Mammary epithelial cell (primary cell): Measurements from ENCODE around the gene OLAH.

Experiments
- EZH2 ChIP-seq: IDR thresholded peaks from 2 replicates; pipeline ENCODE4 v1.6.1; 2012; ENCODE audit warnings: low read length, inconsistent platforms, borderline replicate concordance
- TF ChIP-seq, protein P1 (sequence below), 2 donors: IDR thresholded peaks in 1 of 2; conservative IDR thresholded peaks in 1 of 2; 2 replicates each; pipeline ENCODE4 v1.5.1; 2011 to 2012; ENCODE audit warnings: inconsistent platforms in 2 of 2, low read length in 2 of 2, mild to moderate bottlenecking in 2 of 2, control low read depth in 1 of 2, low read depth in 1 of 2; ENCODE audit not compliant: insufficient read depth in 1 of 2; ENCODE audit errors: extremely low read depth in 1 of 2

DNA sequence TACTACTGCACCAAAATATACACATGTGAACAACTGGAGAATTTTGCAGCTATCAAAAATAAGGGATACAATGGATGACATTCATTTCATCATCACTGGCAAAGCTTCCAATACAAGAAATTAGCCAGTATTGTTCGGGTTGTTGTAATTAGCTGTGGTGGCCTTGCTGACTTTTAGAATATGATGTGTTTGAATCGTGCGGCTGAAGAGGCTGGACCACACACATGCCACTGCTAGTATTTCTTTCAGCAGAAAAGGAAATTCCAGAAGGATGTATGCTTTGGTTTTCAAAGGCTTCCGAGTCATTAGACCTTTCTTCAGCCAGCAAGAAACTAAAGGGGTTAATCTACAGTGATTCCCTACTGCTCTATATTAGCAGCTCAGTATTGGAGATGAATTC, 70.0 kb downstream of the OLAH start:
- TF ChIP-seq, protein P1, sequence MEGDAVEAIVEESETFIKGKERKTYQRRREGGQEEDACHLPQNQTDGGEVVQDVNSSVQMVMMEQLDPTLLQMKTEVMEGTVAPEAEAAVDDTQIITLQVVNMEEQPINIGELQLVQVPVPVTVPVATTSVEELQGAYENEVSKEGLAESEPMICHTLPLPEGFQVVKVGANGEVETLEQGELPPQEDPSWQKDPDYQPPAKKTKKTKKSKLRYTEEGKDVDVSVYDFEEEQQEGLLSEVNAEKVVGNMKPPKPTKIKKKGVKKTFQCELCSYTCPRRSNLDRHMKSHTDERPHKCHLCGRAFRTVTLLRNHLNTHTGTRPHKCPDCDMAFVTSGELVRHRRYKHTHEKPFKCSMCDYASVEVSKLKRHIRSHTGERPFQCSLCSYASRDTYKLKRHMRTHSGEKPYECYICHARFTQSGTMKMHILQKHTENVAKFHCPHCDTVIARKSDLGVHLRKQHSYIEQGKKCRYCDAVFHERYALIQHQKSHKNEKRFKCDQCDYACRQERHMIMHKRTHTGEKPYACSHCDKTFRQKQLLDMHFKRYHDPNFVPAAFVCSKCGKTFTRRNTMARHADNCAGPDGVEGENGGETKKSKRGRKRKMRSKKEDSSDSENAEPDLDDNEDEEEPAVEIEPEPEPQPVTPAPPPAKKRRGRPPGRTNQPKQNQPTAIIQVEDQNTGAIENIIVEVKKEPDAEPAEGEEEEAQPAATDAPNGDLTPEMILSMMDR (conservative IDR thresholded peaks at IDR 0.05 in 1 of 2, IDR thresholded peaks at IDR 0.05 in 1 of 2; ENCODE audit: extremely low read depth in 1 of 2, insufficient read depth in 1 of 2, low read depth in 1 of 2, low read length in 2 of 2) = no peak
- no peak for TF ChIP-seq EZH2
